PFSK-1 (cell line): ENCODE measurements around the gene CD276.

ENCODE experiments used
- FOXP2 ChIP-seq: optimal IDR thresholded peaks from 2 replicates; pipeline ENCODE3; 2011; ENCODE audit warnings: borderline replicate concordance, control low read depth, inconsistent platforms; ENCODE audit not compliant: insufficient read depth; ENCODE audit errors: extremely low read length, extremely low read depth
- POLR2AphosphoS5 ChIP-seq: IDR thresholded peaks from 2 replicates; pipeline ENCODE4 v1.6.1; 2012; ENCODE audit warnings: low read depth, mild to moderate bottlenecking, control low read depth, low read length, moderate library complexity
- SIN3A ChIP-seq: IDR thresholded peaks from 2 replicates; pipeline ENCODE4 v1.6.1; 2012; ENCODE audit warnings: mild to moderate bottlenecking, low read length, moderate library complexity, borderline replicate concordance; ENCODE audit not compliant: insufficient read depth
- TAF1 ChIP-seq: IDR thresholded peaks from 2 replicates; pipeline ENCODE4 v1.6.1; 2012; ENCODE audit warnings: low read length, control low read depth, borderline replicate concordance; ENCODE audit not compliant: insufficient read depth
- TF ChIP-seq, protein P1 (sequence below), 2 experiments: IDR thresholded peaks; 2 replicates each; pipeline versions ENCODE4 v1.6.1 to v1.8.0; 2011 to 2012; ENCODE audit warnings: low read depth in 2 of 2, low read length in 2 of 2, control low read depth in 1 of 2, inconsistent platforms in 1 of 2, mild to moderate bottlenecking in 1 of 2, moderate library complexity in 1 of 2; ENCODE audit not compliant: insufficient read depth in 1 of 2

CD276 gene

DNA sequence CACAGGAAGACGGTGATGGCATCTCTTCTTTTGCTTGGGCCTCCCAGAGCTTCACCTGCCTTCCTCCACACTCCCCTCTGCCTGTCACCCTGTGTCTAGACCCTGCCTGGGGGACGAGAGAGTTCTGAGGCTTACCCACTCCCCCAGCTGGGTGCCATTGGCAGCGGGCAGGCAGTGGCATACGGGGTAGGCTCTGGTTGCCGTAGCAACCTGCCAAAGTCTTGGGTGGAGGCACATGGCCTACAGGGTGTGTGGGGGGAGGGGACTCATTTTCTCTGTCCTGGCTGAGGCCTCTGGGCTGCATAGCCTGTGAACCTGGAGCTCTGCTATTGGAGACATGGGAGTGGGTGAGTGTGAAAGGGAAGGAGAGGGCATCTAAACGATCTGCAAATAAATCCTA, 64.5 kb downstream of the CD276 start:
- TF ChIP-seq POLR2AphosphoS5 = no peak

DNA sequence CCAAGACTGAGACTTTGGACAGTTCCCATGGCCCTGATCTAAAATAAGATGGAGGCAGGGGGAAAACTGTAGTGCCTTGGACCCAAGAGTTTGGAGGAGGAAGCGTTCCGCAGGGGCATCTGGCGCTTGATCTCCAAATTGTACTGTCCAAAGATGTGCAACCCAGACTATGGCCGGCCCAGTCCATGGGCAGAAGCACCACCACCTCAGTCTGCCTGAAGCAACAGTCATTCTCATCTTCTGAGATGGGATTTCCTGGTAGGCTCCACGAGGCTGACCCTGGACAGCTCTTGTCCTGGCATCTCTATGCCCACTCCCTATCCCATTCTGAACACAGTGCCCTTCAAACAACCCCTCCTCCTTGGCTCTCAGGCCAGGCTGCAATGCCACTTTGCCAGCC, 65.3 kb downstream of the CD276 start:
- no peak for TF ChIP-seq POLR2AphosphoS5
- no peak for TF ChIP-seq SIN3A
- TF ChIP-seq, protein P1, sequence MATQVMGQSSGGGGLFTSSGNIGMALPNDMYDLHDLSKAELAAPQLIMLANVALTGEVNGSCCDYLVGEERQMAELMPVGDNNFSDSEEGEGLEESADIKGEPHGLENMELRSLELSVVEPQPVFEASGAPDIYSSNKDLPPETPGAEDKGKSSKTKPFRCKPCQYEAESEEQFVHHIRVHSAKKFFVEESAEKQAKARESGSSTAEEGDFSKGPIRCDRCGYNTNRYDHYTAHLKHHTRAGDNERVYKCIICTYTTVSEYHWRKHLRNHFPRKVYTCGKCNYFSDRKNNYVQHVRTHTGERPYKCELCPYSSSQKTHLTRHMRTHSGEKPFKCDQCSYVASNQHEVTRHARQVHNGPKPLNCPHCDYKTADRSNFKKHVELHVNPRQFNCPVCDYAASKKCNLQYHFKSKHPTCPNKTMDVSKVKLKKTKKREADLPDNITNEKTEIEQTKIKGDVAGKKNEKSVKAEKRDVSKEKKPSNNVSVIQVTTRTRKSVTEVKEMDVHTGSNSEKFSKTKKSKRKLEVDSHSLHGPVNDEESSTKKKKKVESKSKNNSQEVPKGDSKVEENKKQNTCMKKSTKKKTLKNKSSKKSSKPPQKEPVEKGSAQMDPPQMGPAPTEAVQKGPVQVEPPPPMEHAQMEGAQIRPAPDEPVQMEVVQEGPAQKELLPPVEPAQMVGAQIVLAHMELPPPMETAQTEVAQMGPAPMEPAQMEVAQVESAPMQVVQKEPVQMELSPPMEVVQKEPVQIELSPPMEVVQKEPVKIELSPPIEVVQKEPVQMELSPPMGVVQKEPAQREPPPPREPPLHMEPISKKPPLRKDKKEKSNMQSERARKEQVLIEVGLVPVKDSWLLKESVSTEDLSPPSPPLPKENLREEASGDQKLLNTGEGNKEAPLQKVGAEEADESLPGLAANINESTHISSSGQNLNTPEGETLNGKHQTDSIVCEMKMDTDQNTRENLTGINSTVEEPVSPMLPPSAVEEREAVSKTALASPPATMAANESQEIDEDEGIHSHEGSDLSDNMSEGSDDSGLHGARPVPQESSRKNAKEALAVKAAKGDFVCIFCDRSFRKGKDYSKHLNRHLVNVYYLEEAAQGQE (IDR thresholded peaks at IDR 0.05; ENCODE audit: insufficient read depth in 1 of 2, low read depth in 2 of 2, low read length in 2 of 2) = no peak
- no peak for TF ChIP-seq FOXP2
- TF ChIP-seq TAF1 = no peak

DNA sequence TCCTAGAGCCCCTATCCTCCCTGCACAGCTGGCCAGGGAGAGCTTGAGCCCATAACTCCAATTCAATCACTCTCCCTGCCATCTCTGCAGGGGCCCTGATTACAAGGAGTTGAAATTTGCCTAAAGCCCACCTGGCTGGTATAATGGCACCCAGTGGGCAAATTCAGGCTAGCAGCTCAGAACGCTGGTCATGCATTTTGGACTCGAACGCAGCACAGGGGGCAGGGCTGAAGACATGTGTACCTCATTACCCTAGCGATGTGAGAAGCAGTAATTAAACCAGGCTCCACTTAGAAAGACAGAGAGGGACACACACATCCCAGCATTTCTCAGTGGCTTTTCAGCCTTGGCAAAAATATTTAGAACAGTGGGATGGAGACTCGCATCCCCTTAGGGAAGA, 65.8 kb downstream of the CD276 start:
- no peak for TF ChIP-seq POLR2AphosphoS5
- TF ChIP-seq, protein P1 (IDR thresholded peaks at IDR 0.05; ENCODE audit: insufficient read depth in 1 of 2, low read depth in 2 of 2, low read length in 2 of 2) = no peak
- no peak for TF ChIP-seq FOXP2
- no peak for TF ChIP-seq TAF1
- TF ChIP-seq SIN3A = no peak

DNA sequence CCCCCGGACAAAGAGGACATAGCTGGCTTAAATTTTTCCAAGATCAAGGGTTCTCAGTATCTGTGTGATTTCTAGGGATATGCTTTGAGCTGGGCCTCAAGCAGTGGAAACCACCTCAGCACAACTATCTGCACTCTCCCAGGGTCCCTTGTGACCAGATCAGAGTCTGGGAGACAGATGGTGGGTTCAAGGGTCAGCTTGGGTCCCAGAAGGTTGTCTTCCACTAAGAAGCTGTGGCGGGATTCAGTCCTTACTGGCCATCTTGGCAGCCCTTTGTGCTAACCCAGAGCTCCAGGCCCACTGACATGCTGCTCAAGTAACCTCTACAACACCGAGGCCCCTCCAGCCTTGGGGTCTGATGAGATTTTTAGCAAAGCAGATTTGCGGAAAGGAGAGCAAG, 66.3 kb downstream of the CD276 start:
- TF ChIP-seq FOXP2 = no peak
- no peak for TF ChIP-seq SIN3A
- no peak for TF ChIP-seq TAF1
- TF ChIP-seq POLR2AphosphoS5 = no peak
- TF ChIP-seq, protein P1 (IDR thresholded peaks at IDR 0.05; ENCODE audit: insufficient read depth in 1 of 2, low read depth in 2 of 2, low read length in 2 of 2) = no peak

DNA sequence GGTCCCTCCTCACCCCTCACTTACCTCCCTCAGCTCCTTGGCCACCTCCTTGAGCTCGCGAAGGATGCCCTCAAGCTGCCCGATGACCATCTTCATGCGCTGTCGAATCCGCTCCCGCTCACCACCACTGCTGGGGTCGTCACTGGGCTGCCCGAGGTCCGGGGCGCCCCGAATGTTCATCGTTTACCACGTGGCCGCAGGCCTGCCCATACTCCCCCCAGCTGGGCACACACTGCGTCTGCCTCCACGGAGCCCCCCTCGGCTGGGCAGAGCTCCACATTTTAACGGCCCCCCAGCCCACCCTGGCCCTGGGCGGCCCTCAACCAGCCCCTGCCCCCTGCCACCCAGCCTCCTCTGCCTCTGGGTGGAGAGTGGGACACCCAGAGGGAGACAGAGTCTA, 66.8 kb downstream of the CD276 start:
- TF ChIP-seq SIN3A (no peak), POLR2AphosphoS5 (no peak), TAF1 (no peak), FOXP2 (no peak)
- TF ChIP-seq, protein P1 (IDR thresholded peaks at IDR 0.05; ENCODE audit: insufficient read depth in 1 of 2, low read depth in 2 of 2, low read length in 2 of 2) = no peak

DNA sequence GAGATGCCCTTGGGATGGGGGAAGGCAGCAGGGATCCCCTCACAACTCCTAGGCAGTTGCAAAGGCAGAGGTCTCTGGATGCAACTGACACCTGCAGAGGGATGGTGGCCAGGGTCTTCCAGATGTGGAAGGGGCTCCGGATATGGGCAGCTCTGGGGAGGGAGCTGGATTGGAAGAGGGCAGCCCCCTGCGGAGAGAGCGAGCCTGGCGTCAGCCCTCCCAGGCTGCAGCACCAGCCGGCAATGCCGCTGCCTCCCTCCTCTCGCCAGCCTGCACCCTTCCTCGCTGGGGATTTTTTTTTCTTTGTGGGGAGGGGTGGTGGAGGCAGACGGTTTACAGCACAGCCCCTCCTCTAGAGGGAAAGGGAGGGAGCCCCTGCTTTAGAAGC, 67.3 kb downstream of the CD276 start:
- TF ChIP-seq TAF1 (no peak), SIN3A (no peak)
- TF ChIP-seq, protein P1 (IDR thresholded peaks at IDR 0.05; ENCODE audit: insufficient read depth in 1 of 2, low read depth in 2 of 2, low read length in 2 of 2) = no peak
